Hematopoietic multipotent progenitor cell (in vitro differentiated cells): ENCODE results near the gene FNDC8. TPM values are rescaled to one million over a fixed set of nuclear protein-coding genes. Genes with fewer than 3 reads are reported as not detected.
"Not testable (repeated sequence)": the region's sequence is repeated elsewhere in the genome, so short reads cannot be mapped to it uniquely, and the experiment has no call there.

Source experiments
- DNase-seq, 3 donors: peaks; one replicate each; pipeline ENCODE4 v3.0.0-alpha.2; 2011 to 2015; ENCODE audit warnings: low read depth in 2 of 3, low spot score in 2 of 3
- small RNA-seq: library from RNA; depleted of rRNA; stranded (forward); fragments of <200 nt; gene quantifications from one replicate; pipeline ENCODE3, GENCODE V24; 2012
- total RNA-seq: library from RNA; depleted of rRNA; stranded (reverse); fragments of >200 nt; gene quantifications from one replicate; pipeline ENCODE4 v1.2.3, GENCODE V29; 2012

Gene FNDC8
- total RNA-seq, 1 donor = not detected

DNA sequence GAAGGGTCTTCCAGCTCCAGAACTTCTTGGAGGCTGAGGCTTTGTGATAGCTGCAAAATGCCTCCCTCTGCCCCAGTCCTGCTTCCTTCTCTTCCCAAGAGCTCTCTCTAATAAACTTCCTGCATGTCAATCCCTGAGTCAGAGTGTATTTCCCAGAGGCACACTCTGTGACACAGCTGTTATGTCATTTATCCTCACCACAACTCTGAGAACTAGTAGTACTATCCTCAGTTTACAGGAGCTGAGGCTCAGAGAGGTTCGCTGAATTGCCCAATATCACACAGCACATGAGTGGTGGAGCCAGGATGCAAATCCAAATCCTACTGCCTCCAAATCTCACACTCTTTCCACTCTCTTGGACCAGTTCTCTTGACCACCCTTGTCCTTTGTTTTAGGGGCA is 46.3 kb downstream of the FNDC8 start:
- no peak for DNase-seq

DNA sequence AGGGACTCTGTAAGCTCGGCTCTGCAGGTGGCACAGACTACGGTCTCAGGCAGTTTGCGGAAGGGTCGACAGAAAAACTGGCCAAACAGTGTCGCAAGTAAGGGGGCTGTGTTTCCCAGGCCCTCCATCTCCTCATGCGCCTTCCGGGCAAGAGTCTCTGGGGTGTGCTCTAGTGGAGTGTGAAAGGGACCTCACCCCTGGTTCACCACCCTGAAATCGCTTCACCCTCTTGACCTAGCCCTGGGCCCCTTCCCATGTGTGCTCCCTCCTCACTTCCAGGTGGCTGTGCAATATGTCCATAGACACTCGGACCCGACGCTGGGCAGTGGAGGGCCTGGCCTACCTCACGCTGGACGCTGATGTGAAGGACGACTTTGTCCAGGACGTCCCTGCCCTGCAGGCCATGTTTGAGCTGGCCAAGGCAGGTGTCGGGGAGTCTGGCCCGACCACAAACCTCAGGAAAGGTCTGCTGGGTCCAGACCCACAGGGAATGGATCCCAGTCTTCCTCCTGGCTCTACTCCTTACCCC is 48.5 kb downstream of the FNDC8 start:
- no peak for DNase-seq

- peak in 2 of 3 donors; percentile 8 to 72 for DNase-seq
Observed at GRCh38 chr17:35170968-35171771, 49.8 kb downstream of the FNDC8 start.

DNA sequence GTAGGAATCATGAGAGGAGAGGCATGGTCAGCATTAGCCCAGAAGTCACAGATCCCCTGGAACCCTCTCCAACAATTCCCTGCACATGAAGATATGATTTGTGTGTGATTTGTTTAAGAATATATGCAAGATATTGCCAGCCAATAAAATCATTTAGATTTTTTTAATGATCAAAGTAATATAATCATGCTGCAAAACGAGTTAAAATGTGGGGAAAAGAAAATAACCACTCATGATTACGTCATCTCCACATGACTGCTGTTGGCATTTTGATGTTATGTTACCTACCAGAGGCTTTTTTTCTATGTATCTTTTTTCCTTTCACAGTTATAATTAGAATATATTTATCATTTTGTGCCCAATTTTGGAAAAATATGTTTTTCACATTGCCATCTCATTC is 50.4 kb downstream of the FNDC8 start:
- DNase-seq = no peak

- not testable (repeated sequence) for DNase-seq
Observed at GRCh38 chr17:35172321-35172720, 50.9 kb downstream of the FNDC8 start.

DNA sequence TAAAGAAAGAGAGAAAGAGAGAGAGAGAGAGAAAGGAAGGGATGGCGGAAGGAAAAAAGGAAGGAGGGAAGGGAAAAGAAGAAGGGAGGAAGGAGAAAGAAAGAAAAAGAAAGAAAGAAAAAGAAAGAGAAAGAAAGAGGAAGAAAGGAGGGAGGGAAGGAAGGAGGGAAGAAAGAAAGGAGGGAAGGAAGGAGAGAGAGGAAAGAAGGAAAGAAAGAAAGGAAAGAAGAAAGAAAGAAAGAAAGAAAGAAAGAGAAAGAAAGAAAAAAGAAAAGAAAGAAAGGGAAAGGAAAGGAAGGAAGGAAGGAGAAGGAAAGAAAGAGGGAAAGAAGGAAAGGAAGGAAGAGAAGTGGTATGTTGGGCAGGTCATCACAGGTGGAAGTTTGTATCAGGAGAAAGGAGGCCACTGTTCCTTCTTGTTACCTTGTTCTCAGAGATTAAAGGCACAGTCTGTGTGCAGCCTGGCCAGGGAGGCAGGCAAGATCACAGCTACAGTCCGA is 53.5 kb downstream of the FNDC8 start:
- no peak for DNase-seq

GRCh38 chr17:35175638-35176415 is 54.4 kb downstream of the FNDC8 start:
- no peak for DNase-seq

- no peak for DNase-seq
Observed at GRCh38 chr17:35176897-35177296, 55.5 kb downstream of the FNDC8 start.

GRCh38 chr17:35179379-35179778 is 58.0 kb downstream of the FNDC8 start:
- DNase-seq = not testable (repeated sequence)

Small RNAs within 50 kb of the gene (small RNA-seq; reads per million reads assigned to genes)
- gene AC004223.1 = not detected
- not detected for gene RNU6-840P

Other genes starting within 250 kb of the FNDC8 start
- 1.3 TPM for gene CCT6B, start 160.2 kb upstream of the FNDC8 start, total RNA-seq
- gene ZNF830, start 160.1 kb upstream of the FNDC8 start, total RNA-seq = 9.7 TPM
- 51.7 TPM for gene LIG3, start 141.1 kb upstream of the FNDC8 start, total RNA-seq
- gene RFFL, start 57.9 kb upstream of the FNDC8 start, total RNA-seq = 24.2 TPM
- gene RAD51D, start 1.8 kb upstream of the FNDC8 start, total RNA-seq = 18.6 TPM
- gene NLE1, start 20.7 kb downstream of the FNDC8 start, total RNA-seq = 59.2 TPM
- under 0.01 TPM for gene UNC45B, start 26.2 kb downstream of the FNDC8 start, total RNA-seq
- not detected for gene SLC35G3, start 72.8 kb downstream of the FNDC8 start, total RNA-seq
- 0.81 TPM for gene SLFN5, start 121.5 kb downstream of the FNDC8 start, total RNA-seq